NCI-H1092 (cell line): ENCODE measurements around the gene ANKH.

ENCODE experiments used
- DNase-seq: peaks from one replicate; lab custom pipeline; 2025; lab: John Stamatoyannopoulos, UW

ANKH gene

GRCh38 chr5:14734396-14734795 is 137.2 kb downstream of the ANKH start:
- DNase-seq, result no peak

GRCh38 chr5:14733661-14734060 is 137.9 kb downstream of the ANKH start:
- no peak for DNase-seq

GRCh38 chr5:14732991-14733390 is 138.6 kb downstream of the ANKH start:
- DNase-seq, result no peak

- DNase-seq, result no peak
Observed at GRCh38 chr5:14730881-14731280, 140.7 kb downstream of the ANKH start.

- no peak for DNase-seq
Observed at GRCh38 chr5:14730466-14730865, 141.1 kb downstream of the ANKH start.

GRCh38 chr5:14729448-14730385 is 141.9 kb downstream of the ANKH start:
- no peak for DNase-seq

- DNase-seq, result no peak
Observed at GRCh38 chr5:14728459-14728938, 143.1 kb downstream of the ANKH start.

GRCh38 chr5:14727928-14728458 is 143.6 kb downstream of the ANKH start:
- no peak for DNase-seq

GRCh38 chr5:14727428-14727865 is 144.1 kb downstream of the ANKH start:
- DNase-seq, result peak; percentile 63

- DNase-seq, result no peak
Observed at GRCh38 chr5:14726066-14726838, 145.3 kb downstream of the ANKH start.

- DNase-seq, result no peak
Observed at GRCh38 chr5:14724633-14725032, 146.9 kb downstream of the ANKH start.

GRCh38 chr5:14723701-14724132 is 147.9 kb downstream of the ANKH start:
- DNase-seq, result no peak

- DNase-seq, result no peak
Observed at GRCh38 chr5:14722923-14723322, 148.7 kb downstream of the ANKH start.

- no peak for DNase-seq
Observed at GRCh38 chr5:14721990-14722656, 149.5 kb downstream of the ANKH start.

GRCh38 chr5:14720236-14720923 is 151.2 kb downstream of the ANKH start:
- DNase-seq, result no peak

GRCh38 chr5:14718778-14719177 is 152.8 kb downstream of the ANKH start:
- no peak for DNase-seq

- DNase-seq, result no peak
Observed at GRCh38 chr5:14716755-14717752, 154.5 kb downstream of the ANKH start.

GRCh38 chr5:14715481-14715880 is 156.1 kb downstream of the ANKH start:
- no peak for DNase-seq

- DNase-seq, result no peak
Observed at GRCh38 chr5:14714706-14715105, 156.9 kb downstream of the ANKH start.
